ENCODE measurements around the gene ARHGDIG.
"Not testable (repeated sequence)": the region's sequence is repeated elsewhere in the genome, so short reads cannot be mapped to it uniquely, and the experiment has no call there.

Gene ARHGDIG

GRCh38 chr16:264440-264951 lies 15.9 kb upstream of the ARHGDIG start:
- DNase-seq, result no peak

GRCh38 chr16:265002-265529 lies 15.3 kb upstream of the ARHGDIG start:
- DNase-seq, result no peak

- DNase-seq, result no peak
Measured at GRCh38 chr16:265711-266110, 14.7 kb upstream of the ARHGDIG start.

- no peak for DNase-seq
Measured at GRCh38 chr16:266258-267164, 13.9 kb upstream of the ARHGDIG start.

- DNase-seq, result not testable (repeated sequence)
Measured at GRCh38 chr16:267562-267961, 12.8 kb upstream of the ARHGDIG start.

- DNase-seq, result no peak
Measured at GRCh38 chr16:268141-269053, 12.0 kb upstream of the ARHGDIG start.

- no peak for DNase-seq
Measured at GRCh38 chr16:269061-269796, 11.2 kb upstream of the ARHGDIG start.

- DNase-seq, result no peak
Measured at GRCh38 chr16:270381-271255, 9.8 kb upstream of the ARHGDIG start.

GRCh38 chr16:272633-273546 lies 7.5 kb upstream of the ARHGDIG start:
- DNase-seq, result no peak

GRCh38 chr16:273547-274421 lies 6.6 kb upstream of the ARHGDIG start:
- DNase-seq, result no peak

- DNase-seq, result no peak
Measured at GRCh38 chr16:275041-275641, 5.2 kb upstream of the ARHGDIG start.

- DNase-seq, result no peak
Measured at GRCh38 chr16:275786-276232, 4.6 kb upstream of the ARHGDIG start, which contains the start of gene RGS11. TSS of gene RGS11 (minus strand) at chr16:275944. CDS start at chr16:275911, 33 bp downstream.

- no peak for DNase-seq
Measured at GRCh38 chr16:276426-277077, 3.8 kb upstream of the ARHGDIG start.

- peak; percentile 4 for DNase-seq
Measured at GRCh38 chr16:278863-279366, 1.5 kb upstream of the ARHGDIG start.

GRCh38 chr16:279531-279930 lies 860 bp upstream of the ARHGDIG start:
- no peak for DNase-seq

- no peak for DNase-seq
Measured at GRCh38 chr16:280005-280460, 358 bp upstream of the ARHGDIG start.

- no peak for DNase-seq
Measured at GRCh38 chr16:280991-281659, 734 bp downstream of the ARHGDIG start.

All from fibroblast of skin of scalp (primary cell).